GM21529 (cell line): ENCODE data around the gene TMEM138.

ENCODE experiments used
- ATAC-seq: cut with Tn5 transposase; IDR thresholded peaks from one replicate; pipeline ENCODE4 v1.9.1; 2021; ENCODE audit not compliant: unreplicated experiment

TMEM138 gene

GRCh38 chr11:61341706-61342105 lies 20.5 kb upstream of the TMEM138 start:
- ATAC-seq = no peak

- no peak for ATAC-seq
Observed at GRCh38 chr11:61342207-61342803, 19.9 kb upstream of the TMEM138 start.

DNA sequence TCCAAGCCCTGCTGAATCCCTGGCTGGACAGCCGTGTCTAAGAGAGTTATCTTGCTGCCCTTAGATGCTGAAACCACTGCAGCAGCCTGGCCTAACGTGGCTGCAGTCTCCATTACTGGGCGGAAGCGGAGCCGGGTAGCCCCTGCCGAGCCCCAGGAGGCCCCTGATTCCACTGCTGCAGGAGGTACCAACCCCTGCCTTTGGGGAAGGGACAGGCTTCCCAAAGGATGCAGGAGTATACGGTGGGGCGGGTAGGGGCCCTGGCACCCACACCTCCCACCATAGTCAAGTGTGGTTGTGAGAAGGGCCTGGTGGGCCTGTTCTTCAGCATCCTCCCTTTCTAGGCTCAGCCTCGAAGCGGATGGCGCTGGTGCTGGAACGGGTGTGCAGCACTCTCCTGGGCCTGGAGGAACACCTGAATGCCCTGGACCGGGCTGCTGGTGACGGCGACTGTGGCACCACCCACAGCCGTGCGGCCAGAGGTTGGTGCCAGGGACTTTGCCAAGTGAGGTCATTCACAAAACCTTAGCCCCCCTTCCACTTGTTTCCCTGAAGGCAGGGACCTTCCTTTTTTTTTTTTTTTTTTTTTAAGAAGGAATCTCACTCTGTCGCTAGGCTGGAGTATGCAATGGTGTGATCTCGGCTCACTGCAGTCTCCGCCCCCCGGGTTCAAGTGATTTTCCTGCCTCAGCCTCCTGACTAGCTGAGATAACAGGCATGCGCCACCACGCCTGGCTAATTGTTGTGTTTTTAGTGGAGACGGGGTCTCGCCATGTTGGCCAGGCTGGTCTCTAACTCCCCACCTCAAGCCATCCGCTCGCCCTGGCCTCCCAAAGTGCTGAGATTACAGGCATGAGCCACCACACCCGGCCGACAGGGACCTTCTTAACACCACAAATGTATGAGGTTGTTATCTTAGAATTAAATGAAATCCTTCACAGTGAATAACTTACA lies 18.1 kb upstream of the TMEM138 start:
- no peak for ATAC-seq

GRCh38 chr11:61345170-61345610 lies 17.0 kb upstream of the TMEM138 start:
- ATAC-seq = no peak

GRCh38 chr11:61345954-61346843 lies 16.0 kb upstream of the TMEM138 start:
- ATAC-seq = no peak

- no peak for ATAC-seq
Observed at GRCh38 chr11:61347916-61348461, 14.2 kb upstream of the TMEM138 start.

- ATAC-seq = no peak
Observed at GRCh38 chr11:61349189-61349751, 12.9 kb upstream of the TMEM138 start.

GRCh38 chr11:61349916-61350315 lies 12.3 kb upstream of the TMEM138 start:
- no peak for ATAC-seq

DNA sequence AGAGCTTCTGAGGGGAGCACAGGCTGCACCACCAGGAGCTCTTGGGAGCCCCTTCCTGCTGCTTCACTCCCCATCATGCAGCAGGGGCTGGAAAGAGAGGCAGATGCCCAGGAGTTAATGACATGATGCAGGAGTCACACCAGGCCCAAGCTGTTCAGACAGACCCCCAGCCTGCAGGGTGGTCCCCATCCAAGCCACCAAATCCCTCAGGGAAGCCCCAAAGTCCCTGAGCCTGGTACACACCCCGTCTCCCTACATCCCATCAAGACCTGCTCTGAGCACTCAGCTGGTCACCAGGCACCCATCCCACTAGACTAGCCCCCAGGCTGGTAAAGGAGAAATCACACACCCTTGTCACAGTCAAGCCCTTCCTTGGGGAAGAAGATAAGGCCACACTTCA lies 11.8 kb upstream of the TMEM138 start:
- ATAC-seq = no peak

DNA sequence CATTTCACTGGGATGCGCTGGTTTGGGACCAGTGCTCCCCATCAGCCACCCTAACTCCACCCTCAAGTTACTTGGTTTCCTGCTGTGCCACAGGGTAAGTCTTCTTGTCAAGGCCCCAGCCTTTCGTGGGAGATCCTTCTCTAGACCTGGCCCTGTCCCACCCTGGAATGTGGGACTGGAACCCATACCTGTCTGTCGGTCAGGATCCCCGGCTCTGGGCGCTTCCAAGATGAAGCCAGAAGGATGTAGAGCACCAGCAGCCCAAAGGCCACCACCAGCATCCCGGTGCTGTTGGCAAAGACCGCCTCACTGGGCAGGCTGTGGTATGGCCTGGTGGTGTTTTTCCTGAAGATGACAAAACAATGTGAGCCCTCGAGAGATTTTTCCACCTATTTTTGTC lies 11.4 kb upstream of the TMEM138 start:
- ATAC-seq = no peak

- ATAC-seq = no peak
Observed at GRCh38 chr11:61352038-61352437, 10.1 kb upstream of the TMEM138 start.

DNA sequence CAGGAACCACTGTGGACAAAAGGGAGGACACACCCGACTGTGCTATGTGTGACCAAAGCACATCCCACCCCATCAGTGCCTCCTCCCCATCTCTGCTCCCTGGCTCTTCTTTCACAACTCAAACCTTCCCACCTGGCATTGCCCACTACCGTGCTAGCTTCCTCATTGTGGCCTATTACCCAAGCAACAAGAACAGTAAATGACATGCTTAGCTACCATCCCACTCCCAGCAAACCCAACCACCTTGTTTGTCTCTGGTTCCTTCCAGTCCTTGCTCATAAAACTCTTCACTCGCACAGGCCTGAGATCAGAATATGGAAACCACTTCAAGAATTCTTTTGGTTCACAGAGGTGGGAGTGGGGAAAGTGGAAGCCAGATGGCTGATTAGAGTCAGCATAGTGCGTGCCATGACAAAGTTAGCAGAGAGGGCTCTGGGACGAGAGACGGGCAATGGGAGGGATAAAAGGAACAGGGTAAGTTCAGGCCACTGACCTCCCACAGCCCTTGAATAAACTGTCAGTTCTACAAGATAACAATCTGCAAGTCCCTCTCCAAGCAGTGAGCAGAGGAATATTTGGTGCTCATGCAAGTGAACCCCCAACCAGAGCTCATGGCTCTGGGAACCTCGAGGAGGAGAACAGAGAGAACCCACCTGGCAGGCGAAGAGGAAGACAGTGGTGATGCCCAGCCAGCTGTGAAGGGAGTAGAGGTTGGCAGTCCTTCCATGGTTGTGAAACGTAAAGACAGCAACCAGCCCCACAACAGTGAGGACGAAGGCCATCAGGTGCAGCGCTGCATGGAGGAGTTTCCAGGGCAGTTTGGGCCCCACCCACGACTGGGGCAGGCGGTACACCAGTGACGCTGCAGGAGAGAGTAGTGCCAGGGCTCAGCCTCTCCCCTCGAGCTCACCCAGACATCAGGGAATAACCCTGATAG lies 8.8 kb upstream of the TMEM138 start:
- no peak for ATAC-seq

DNA sequence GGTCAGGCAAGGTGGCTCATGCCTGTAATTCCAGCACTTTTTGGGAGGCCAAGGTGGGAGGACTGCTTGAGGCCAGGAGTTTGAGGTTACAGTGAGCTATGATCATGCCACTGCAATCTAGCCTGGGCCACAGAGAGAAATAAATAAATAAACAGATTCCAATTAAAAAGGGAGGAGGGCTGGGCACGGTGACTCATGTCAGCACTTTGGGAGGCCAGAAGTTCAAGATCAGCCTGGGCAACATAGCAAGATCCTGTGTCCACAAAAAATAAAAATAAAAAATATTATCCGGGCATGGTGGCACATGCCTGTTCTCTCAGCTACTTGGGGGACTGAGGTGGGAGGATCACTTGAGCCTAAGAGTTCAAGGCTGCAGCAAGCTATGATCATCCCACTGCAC lies 8.0 kb upstream of the TMEM138 start:
- no peak for ATAC-seq

DNA sequence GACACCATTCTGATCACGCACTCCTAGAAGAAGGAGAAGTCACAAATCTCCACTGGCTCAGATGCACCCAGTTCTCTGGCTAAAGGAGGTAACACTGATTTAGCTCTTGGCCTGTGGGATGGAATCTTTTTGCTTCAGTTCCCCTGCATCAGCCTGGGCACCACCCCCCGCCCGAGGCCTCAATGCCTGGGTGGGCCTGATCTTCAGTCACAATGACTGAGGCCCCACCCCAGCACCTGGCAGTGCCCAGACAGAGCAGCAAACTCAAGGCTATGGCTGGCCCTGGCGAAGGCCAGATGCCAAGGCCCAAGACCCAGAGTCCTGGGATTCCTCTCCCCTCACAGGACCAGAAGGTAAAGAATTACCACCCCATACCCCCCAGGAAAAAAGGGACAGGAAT lies 5.5 kb upstream of the TMEM138 start:
- no peak for ATAC-seq

DNA sequence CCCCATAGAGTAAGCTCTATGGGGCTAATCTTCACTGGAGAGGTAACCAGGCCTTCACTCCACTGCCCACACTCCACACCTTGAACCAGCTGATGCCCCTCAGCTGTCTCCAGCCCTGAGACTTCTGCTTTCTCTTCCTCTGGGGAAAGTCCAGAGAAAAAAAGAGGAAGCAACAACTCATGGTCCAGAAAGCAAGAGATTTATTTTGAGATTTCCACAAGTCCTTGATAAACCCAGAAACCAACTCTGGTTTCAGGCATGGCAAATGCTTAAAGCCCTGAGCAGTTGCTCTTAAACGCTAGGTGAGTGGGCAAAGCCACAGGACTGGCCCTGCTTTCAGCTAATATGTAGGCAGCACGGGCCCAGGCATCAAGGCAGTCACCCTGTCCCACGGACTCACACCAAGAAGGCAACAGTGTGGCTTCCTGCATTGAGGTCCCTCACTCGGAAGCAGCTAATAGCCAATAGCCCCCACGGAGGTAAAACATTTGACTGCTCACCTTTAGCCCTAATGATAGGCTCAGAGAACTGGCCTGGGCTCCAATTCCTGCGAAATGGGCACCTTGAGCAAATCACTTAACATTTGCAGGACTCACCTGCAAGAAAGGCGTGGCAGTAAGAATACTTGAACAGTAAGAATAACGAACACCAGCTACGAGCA lies 4.8 kb upstream of the TMEM138 start:
- peak; percentile 45 for ATAC-seq

DNA sequence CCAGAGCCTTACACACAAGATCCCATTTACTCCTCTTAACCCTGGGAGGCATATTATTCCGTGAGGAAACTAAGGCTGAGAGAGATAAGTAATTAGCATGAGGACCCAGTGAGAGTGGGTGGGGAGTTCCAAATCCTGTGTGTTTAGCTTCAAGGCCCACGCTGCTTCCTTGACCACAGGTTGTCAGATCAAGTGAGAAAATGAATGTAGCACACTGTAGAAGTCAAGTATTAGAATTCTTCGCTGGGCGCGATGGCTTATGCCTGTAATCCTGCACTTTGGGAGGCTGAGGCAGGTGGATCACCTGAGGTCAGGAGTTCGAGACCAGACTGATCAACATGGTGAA lies 4.3 kb upstream of the TMEM138 start:
- ATAC-seq = no peak

DNA sequence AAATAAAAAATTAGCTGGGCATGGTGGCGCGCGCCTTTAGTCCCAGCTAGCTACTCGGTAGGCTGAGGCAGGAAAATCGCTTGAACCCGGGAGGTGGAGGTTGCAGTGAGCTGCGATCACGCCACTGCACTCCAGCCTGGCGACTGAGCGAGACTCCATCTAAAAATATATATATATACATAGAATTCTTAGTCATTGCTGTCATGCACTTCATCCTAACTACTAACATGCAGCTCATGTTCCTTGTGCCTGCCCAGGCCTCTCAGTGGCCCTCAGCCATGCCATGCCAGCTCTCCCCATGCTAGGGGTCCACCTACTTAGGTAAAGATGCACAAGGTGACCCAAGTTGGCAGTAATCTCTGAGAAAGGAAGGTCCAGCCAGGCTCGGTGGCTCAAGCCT lies 3.6 kb upstream of the TMEM138 start:
- no peak for ATAC-seq

DNA sequence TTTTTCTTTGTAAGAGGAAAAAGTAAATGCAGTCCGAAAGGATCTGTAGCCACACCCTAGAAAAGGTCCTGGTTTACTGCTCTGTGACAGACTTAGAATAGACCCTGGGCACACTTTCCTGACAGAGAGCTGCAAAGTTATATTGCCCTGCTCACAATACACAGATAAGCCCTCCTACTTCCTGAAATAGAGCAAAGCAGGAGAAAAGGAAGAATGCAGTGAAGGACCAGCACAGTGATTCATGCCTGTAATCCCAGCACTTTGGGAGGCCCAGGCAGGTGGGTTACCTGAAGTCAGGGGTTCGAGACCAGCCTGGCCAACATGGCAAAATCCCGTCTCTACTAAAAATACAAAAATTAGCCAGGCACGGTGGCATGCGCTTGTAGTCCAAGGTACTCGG lies 2.7 kb upstream of the TMEM138 start:
- no peak for ATAC-seq

GRCh38 chr11:61361237-61361740 lies 885 bp upstream of the TMEM138 start:
- ATAC-seq = peak; percentile 1
